ENCODE results near the gene NAP1L4. TPM values are rescaled to one million over a fixed set of nuclear protein-coding genes. Genes with fewer than 3 reads are reported as not detected.
A peak's percentile ranks its signal among the peaks of the same experiment; 100 is the strongest.

NAP1L4 gene
- total and polyA plus RNA-seq, 2 of the 4 experiments (the other 2 are of a cell fraction) = 71.5 to 80.7 TPM

DNA sequence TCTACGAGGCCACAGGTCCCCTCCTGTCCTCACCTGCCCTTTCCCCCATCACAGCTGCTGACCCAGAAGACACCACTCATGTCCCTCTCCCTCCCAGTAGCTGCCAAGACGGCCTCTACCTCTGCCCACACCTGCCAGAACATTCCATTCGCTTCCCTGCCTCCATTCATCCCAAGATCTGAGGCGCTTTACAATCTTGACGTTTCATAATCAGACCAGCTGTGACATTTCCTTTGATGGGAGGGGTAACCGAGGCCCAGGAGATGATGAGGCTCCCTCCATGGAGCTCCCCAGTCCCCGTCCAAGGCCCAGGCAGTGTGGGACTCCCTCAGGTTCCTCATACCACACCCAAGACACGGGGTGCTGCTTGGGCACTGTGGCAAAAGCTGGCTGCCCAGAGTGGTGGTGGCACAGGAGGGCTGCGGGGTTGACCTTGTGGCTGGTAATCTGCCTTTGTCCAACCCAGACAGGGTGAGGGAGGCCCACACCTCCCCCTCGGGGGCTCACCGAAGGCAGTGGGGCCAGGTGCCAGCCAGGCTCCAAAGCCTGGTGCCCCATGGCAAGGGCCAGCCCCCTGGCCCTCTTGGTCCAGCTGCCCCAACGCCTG is 80.2 kb downstream of the NAP1L4 start:
- Histone ChIP-seq H2AK9ac (replicated peaks; ENCODE audit: low read depth, low read length, poor library complexity) (peak overlapping the region; percentile 43), H2BK20ac (ENCODE audit: low read depth, low read length) (peak overlapping the region; percentile 63; the same call in 1 of the 2 replicates), H3K4me3 (ENCODE audit: insufficient read depth, low read depth, low read length) (no peak overlapping the region), H2BK120ac (ENCODE audit: low read depth, low read length) (peak overlapping the region; percentile 76; the same call in 1 of the 2 replicates), H4K20me1 (ENCODE audit: insufficient read depth, low read length) (no peaks in the 10 kb centered on the region), H3K14ac (replicated peaks; ENCODE audit: low read depth, low read length) (0 out of 2 replicates have a peak overlapping the region, but pooled peaks have one; percentile 75), H3K9me1 (ENCODE audit: insufficient read depth, low read length) (peaks cover 11% of the 10 kb centered on the region), H3K4ac (ENCODE audit: low read depth, low read length) (peak overlapping the region; percentile 72), H3K4me1 (ENCODE audit: control insufficient read depth, insufficient read depth, low read length) (peaks cover 16% of the 10 kb centered on the region), H3K9ac (ENCODE audit: low read depth, low read length) (no peak overlapping the region), H3K56ac (ENCODE audit: extremely low read depth, insufficient read depth, low read length) (no peak overlapping the region), H3K4me2 (ENCODE audit: low read depth, low read length) (no peak overlapping the region), H4K5ac (ENCODE audit: low read depth, low read length) (no peak overlapping the region), H3K9me3 (ENCODE audit: control insufficient read depth, insufficient read depth, low read length) (peaks cover 3% of the 10 kb centered on the region; the same call in 1 of the 2 replicates), H3K23ac (ENCODE audit: low read depth, low read length) (0 out of 2 replicates have a peak overlapping the region, but pooled peaks have one; percentile 24), H4K8ac (ENCODE audit: low read depth in 2 of 2, low read length in 2 of 2) (no peak overlapping the region), H3K79me1 (ENCODE audit: low read depth in 1 of 2, low read length in 2 of 2) (peaks cover 0 to 7% of the 10 kb centered on the region in 2 experiments; a peak in 1 of 4 replicates), H3K27ac (ENCODE audit: insufficient read depth, low read length) (no peak overlapping the region; the same call in 1 of the 2 replicates), H2AFZ (replicated peaks; ENCODE audit: low read length, poor library complexity) (peak overlapping the region; percentile 85), H3K27me3 (ENCODE audit: control insufficient read depth, insufficient read depth, low read length) (no peaks in the 10 kb centered on the region), H3K36me3 (ENCODE audit: control insufficient read depth, insufficient read depth, low read length) (peaks cover 2% of the 10 kb centered on the region; the same call in 1 of the 2 replicates), H4K91ac (ENCODE audit: insufficient read depth, low read depth, low read length) (peak overlapping the region; percentile 49), H2BK15ac (ENCODE audit: low read depth, low read length) (peak overlapping the region; percentile 1; the same call in 1 of the 3 replicates), H2BK5ac (ENCODE audit: low read depth, low read length, poor library complexity, severe bottlenecking) (peak overlapping the region; percentile 64), H3K18ac (ENCODE audit: low read depth, low read length) (no peak overlapping the region), H2AK5ac (ENCODE audit: low read depth, low read length) (peak overlapping the region; percentile 88)
- whole genome bisulfite sequencing, 2 experiments (ENCODE audit: extremely low coverage in 2 of 2, insufficient read length in 1 of 2) = 77% methylated on average over 4 of the region's 12 CpGs; no CpG with 5 or more reads in 1 of the 2 experiments
- POLR2A ChIA-PET (ENCODE audit: unreplicated experiment) = no interaction called here
- BruUV-seq (replicated peaks) = no TSS peak
- TF ChIP-seq CEBPB (IDR thresholded peaks at IDR 0.05; ENCODE audit: low read depth, low read length) (no peak), RFX5 (IDR thresholded peaks at IDR 0.05; ENCODE audit: low read depth, low read length) (no peak), POLR2A (IDR thresholded peaks at IDR 0.05; ENCODE audit: low read depth, low read length) (no peak), NFE2L2 (IDR thresholded peaks at IDR 0.05; ENCODE audit: low read depth, low read length) (no peak), FOS (IDR thresholded peaks at IDR 0.05; ENCODE audit: low read depth, low read length) (no peak), MAFK (IDR thresholded peaks at IDR 0.05; ENCODE audit: low read depth, low read length) (no peak), BHLHE40 (IDR thresholded peaks at IDR 0.05; ENCODE audit: low read depth, low read length) (no peak), RAD21 (IDR thresholded peaks at IDR 0.05; ENCODE audit: low read length) (no peak), MXI1 (IDR thresholded peaks at IDR 0.05; ENCODE audit: borderline replicate concordance, low read depth, low read length) (no peak), CHD1 (IDR thresholded peaks at IDR 0.05; ENCODE audit: low read depth, low read length) (no peak)
- TF ChIP-seq, protein P1, sequence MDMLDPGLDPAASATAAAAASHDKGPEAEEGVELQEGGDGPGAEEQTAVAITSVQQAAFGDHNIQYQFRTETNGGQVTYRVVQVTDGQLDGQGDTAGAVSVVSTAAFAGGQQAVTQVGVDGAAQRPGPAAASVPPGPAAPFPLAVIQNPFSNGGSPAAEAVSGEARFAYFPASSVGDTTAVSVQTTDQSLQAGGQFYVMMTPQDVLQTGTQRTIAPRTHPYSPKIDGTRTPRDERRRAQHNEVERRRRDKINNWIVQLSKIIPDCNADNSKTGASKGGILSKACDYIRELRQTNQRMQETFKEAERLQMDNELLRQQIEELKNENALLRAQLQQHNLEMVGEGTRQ (IDR thresholded peaks at IDR 0.05; ENCODE audit: low read depth, low read length) = no peak
- TF ChIP-seq, protein P2, sequence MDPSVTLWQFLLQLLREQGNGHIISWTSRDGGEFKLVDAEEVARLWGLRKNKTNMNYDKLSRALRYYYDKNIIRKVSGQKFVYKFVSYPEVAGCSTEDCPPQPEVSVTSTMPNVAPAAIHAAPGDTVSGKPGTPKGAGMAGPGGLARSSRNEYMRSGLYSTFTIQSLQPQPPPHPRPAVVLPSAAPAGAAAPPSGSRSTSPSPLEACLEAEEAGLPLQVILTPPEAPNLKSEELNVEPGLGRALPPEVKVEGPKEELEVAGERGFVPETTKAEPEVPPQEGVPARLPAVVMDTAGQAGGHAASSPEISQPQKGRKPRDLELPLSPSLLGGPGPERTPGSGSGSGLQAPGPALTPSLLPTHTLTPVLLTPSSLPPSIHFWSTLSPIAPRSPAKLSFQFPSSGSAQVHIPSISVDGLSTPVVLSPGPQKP (IDR thresholded peaks at IDR 0.05; ENCODE audit: borderline replicate concordance, low read depth, low read length) = no peak
- TF ChIP-seq, protein P3, sequence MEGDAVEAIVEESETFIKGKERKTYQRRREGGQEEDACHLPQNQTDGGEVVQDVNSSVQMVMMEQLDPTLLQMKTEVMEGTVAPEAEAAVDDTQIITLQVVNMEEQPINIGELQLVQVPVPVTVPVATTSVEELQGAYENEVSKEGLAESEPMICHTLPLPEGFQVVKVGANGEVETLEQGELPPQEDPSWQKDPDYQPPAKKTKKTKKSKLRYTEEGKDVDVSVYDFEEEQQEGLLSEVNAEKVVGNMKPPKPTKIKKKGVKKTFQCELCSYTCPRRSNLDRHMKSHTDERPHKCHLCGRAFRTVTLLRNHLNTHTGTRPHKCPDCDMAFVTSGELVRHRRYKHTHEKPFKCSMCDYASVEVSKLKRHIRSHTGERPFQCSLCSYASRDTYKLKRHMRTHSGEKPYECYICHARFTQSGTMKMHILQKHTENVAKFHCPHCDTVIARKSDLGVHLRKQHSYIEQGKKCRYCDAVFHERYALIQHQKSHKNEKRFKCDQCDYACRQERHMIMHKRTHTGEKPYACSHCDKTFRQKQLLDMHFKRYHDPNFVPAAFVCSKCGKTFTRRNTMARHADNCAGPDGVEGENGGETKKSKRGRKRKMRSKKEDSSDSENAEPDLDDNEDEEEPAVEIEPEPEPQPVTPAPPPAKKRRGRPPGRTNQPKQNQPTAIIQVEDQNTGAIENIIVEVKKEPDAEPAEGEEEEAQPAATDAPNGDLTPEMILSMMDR (conservative IDR thresholded peaks at IDR 0.05; ENCODE audit: low read depth, low read length) = no peak
- in situ Hi-C loops (cut with MboI; ENCODE audit: low sequenced_read_pairs) (no loop called here), dilution Hi-C loops (cut with HindIII; ENCODE audit: low sequenced_read_pairs, unreplicated experiment) (no loop called here), intact Hi-C loops (cut with micrococcal nuclease) (no loop called here)
- ATAC-seq (ENCODE audit: low read depth) = no peak
- no peak for DNase-seq
- CTCF ChIA-PET = no interaction called here

All from IMR-90 (cell line).